Stimulated activated naive B cell treated with anti-CD40 and anti-IgM and Interleukin-4, amounts not matched to agents 10 μg/mL and 1 μg/mL and 100 μg/mL, for 72 hours (primary cell): ENCODE measurements around the gene NECTIN1.
"Not testable (repeated sequence)": the region's sequence is repeated elsewhere in the genome, so short reads cannot be mapped to it uniquely, and the experiment has no call there.

Experiments used
- ATAC-seq, 2 donors: fragments of 150-1000 bp; cut with Tn5 transposase; replicated peaks; 2 replicates each; pipeline ENCODE4 v1.10.0; 2021; ENCODE audit warnings: moderate library complexity in 1 of 2
- DNase-seq: peaks from one replicate; pipeline ENCODE4 v3.0.0; 2021
- H3K27ac Mint-ChIP-seq: one replicate; pipeline ENCODE4 v1.8.0; 2022; ENCODE audit warnings: mild to moderate bottlenecking, mixed read lengths
- H3K27me3 Mint-ChIP-seq, 2 donors: one replicate each; pipeline ENCODE4 v1.8.0; 2022; ENCODE audit warnings: mixed read lengths in 2 of 2
- H3K36me3 Mint-ChIP-seq, 2 donors: one replicate each; pipeline ENCODE4 v1.8.0; 2022; ENCODE audit warnings: mixed read lengths in 2 of 2, mild to moderate bottlenecking in 1 of 2
- H3K4me1 Mint-ChIP-seq, 2 donors: one replicate each; pipeline ENCODE4 v1.8.0; 2022; ENCODE audit warnings: mixed read lengths in 2 of 2, mild to moderate bottlenecking in 1 of 2
- H3K4me3 Mint-ChIP-seq, 2 donors: one replicate each; pipeline ENCODE4 v1.8.0; 2022; ENCODE audit warnings: mild to moderate bottlenecking in 2 of 2, mixed read lengths in 2 of 2, moderate library complexity in 1 of 2
- H3K9me3 Mint-ChIP-seq, 2 donors: one replicate each; pipeline ENCODE4 v1.8.0; 2022; ENCODE audit warnings: mixed read lengths in 2 of 2, mild to moderate bottlenecking in 1 of 2

NECTIN1 gene

DNA sequence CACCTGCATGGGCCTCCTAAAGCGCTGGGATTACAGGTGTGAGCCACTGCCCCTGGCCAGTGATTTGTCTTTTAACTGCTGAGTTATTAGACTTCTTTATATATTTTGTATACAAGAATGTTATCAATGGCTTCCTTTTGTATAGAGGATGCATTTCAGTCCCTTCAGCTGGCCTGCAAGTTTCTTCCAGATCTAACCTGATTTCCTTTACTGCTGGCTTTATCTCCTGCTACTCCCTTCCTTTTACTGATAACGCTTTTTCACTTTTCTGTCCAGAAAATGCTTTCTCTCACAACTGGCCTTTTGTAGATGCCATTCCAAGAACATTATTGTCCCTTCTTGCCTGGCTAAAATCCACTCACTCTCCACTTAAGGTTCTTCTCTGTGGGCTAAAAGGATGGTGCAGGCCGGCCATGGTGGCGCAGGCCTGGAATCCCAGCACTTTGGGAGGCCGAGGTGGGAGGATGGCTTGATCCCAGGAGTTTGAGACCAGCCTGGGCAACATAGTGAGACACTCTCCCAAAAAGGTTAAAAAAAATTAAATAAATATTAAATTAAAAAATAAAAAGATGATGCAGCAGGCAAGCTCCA is 118.1 kb downstream of the NECTIN1 start:
- Mint-ChIP-seq H3K4me3 (no peak overlapping the region), H3K27me3 (peaks cover 6 to 8% of the 10 kb centered on the region in 2 donors), H3K9me3 (no peaks in the 10 kb centered on the region), H3K27ac (no peak overlapping the region), H3K4me1 (no peaks in the 10 kb centered on the region), H3K36me3 (no peaks in the 10 kb centered on the region)
- no peak for DNase-seq
- ATAC-seq, result no peak

DNA sequence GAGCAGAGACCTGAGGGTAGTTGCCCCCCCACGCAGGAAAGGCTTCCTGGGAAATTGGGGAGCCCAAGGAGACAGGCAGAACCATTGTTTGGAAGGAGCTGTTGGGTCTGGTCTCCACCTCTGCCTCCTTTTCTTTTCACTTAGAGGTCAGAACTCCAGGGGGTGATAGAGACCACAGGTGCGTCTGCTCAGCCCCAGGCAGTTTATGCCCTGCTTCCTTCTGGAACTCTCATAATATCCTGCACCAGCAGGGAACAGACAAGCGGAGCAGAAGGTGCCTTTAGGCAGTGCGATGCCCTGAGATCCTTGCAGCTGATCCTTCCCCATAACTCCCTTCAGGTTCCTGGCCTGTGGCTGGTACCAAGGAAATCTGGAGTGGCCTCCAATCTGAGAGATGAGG is 120.2 kb downstream of the NECTIN1 start:
- no peaks in the 10 kb centered on the region for H3K36me3 Mint-ChIP-seq
- ATAC-seq (no peak), DNase-seq (no peak)
- no peaks in the 10 kb centered on the region for H3K4me1 Mint-ChIP-seq
- H3K27ac Mint-ChIP-seq, result no peak overlapping the region
- H3K9me3 Mint-ChIP-seq, result no peaks in the 10 kb centered on the region
- H3K4me3 Mint-ChIP-seq, result no peak overlapping the region
- H3K27me3 Mint-ChIP-seq, result peaks cover 10 to 17% of the 10 kb centered on the region in 2 donors

DNA sequence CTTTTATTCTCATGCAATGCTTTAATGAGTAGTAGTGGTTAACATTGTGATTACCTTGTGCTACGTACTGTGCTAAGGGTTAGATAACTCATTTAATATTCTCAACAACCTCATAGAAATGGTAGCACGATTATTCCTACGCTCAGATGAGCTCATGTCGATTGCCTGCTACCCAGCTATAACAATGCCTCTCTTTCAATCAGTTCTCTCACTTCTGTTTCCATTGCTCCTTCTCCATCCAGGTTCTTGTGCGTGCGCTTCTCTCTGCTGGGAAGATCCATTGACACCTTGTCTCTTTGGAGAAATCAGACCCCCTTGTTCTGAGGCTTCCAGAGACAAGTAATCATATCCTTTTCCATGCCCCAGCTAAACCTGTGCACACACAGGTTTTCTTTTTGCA is 120.8 kb downstream of the NECTIN1 start:
- H3K36me3 Mint-ChIP-seq, result no peaks in the 10 kb centered on the region
- DNase-seq, result no peak
- ATAC-seq, result no peak
- H3K27me3 Mint-ChIP-seq, result peaks cover 16 to 23% of the 10 kb centered on the region in 2 donors
- no peak overlapping the region for H3K27ac Mint-ChIP-seq
- no peak overlapping the region for H3K4me3 Mint-ChIP-seq
- H3K4me1 Mint-ChIP-seq, result no peaks in the 10 kb centered on the region
- no peaks in the 10 kb centered on the region for H3K9me3 Mint-ChIP-seq

DNA sequence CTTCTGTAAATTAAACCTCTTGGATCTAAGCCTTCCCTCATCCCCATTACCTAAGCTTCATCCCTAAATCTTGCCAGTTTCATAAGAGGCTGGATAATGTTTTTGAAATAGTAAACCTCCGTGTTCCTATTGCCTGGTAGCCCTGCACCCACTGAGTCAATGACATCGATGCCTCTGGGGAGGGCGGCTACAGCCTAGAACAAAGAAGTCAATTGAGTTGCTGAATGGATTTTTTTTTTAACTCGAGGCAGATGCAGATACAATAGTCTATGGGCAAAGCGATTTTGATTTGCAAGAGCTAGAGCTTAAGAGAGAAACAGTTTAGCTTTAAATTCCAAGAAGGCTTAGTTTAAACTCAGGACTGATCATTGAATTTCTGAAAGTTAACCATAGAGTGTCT is 121.3 kb downstream of the NECTIN1 start:
- Mint-ChIP-seq H3K27me3 (peaks cover 16 to 23% of the 10 kb centered on the region in 2 donors), H3K9me3 (no peaks in the 10 kb centered on the region), H3K27ac (no peak overlapping the region), H3K4me3 (no peak overlapping the region), H3K36me3 (no peaks in the 10 kb centered on the region), H3K4me1 (no peaks in the 10 kb centered on the region)
- DNase-seq, result no peak
- no peak for ATAC-seq

DNA sequence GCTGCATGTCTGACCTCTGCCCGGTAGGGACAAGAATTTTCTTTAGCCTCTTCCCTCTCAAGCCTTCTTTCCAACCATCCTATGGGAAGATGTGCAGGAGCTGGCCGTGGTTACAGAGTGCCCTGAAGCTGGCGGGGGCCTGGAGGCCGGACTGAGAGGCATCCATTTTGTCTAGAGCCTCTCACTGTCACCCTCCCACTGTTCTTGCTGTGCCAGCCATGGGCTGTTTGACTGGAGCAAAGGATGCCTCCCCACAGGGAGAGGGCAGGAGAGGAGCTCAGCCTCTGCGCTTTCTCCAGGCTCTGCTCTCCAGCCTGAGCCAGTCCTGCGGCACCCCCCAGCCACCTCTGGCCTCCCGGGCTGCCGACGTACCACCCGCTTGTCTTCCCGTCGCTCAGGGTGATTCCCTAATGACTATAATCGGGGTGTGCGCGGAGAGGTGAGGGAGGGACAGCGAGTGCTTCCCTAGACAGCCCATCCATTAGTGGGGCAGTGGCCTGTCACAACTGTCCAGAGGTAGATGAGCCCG is 123.8 kb downstream of the NECTIN1 start:
- Mint-ChIP-seq H3K4me3 (no peak overlapping the region), H3K36me3 (no peaks in the 10 kb centered on the region), H3K4me1 (no peaks in the 10 kb centered on the region), H3K27me3 (peaks cover 23 to 30% of the 10 kb centered on the region in 2 donors), H3K9me3 (no peaks in the 10 kb centered on the region), H3K27ac (no peak overlapping the region)
- ATAC-seq, result no peak
- DNase-seq, result no peak

DNA sequence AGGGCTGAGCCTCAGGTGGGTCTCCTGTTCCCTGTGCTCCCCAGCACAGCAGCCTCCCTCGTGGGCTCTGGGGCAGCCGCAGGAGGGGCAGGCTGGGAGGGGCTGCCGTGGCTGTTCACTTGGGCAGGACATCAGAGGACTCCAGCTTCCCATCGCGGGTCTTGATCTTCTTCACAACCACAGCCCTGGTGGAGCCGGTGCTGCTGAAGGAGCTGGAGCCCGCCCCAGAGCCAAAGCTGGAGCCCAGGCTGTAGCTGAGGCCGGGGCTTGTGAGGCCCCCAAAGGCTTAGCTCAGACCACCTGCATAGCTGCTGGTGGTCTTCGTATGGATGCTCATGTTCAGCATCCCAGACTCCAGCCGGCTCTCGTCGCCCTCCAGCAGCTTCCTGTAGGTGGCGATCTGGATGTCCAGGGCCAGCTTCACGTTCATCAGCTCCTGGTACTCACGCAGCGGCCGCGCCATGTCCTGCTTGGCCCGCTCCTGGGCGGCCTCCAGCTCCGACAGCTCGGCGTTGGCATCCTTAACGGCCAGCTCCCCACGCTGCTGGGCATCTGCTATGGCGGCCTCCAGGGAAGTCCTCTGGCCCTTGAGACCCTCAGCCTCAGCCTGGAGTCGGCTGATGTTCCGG is 126.1 kb downstream of the NECTIN1 start:
- H3K27me3 Mint-ChIP-seq, result peaks cover 26 to 30% of the 10 kb centered on the region in 2 donors
- H3K4me3 Mint-ChIP-seq, result no peak overlapping the region
- H3K9me3 Mint-ChIP-seq, result no peaks in the 10 kb centered on the region
- no peak for ATAC-seq
- no peak overlapping the region for H3K27ac Mint-ChIP-seq
- no peaks in the 10 kb centered on the region for H3K4me1 Mint-ChIP-seq
- H3K36me3 Mint-ChIP-seq, result no peaks in the 10 kb centered on the region
- DNase-seq, result no peak

DNA sequence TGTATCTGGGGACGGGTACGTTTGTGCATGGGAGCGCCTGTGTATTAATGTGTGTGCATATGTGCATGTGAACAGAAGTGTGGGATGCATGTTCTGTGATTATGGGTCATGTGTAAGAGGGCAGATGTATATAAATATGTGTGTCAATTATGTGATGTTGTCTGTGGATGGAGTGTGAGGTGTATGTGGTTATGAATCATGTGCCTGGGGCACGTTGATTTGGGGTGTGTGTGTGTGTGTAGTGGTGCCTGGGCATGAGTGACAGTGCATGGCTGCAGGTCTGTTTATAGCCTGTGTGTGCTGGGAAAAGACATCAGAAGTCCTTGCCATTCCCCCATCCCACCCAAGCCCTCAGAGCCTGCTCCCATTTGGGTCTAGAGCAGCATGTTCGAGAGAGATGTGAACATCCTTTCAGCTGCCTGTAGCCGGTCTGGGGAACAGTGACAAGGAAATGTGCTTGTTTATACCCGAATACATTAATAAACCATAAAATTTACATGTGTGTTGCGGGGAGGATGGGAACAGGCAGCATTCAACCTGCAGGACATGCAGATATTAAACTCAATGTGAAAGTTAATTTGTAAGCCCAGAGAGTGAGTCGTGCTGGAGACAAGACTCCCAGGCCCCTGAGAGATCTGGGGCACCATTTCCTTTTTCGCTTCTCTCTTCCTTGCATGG is 129.0 kb downstream of the NECTIN1 start:
- Mint-ChIP-seq H3K36me3 (no peaks in the 10 kb centered on the region), H3K9me3 (no peaks in the 10 kb centered on the region), H3K27me3 (peaks cover 21 to 22% of the 10 kb centered on the region in 2 donors), H3K27ac (no peak overlapping the region), H3K4me3 (no peak overlapping the region), H3K4me1 (no peaks in the 10 kb centered on the region)
- DNase-seq (no peak), ATAC-seq (no peak)

DNA sequence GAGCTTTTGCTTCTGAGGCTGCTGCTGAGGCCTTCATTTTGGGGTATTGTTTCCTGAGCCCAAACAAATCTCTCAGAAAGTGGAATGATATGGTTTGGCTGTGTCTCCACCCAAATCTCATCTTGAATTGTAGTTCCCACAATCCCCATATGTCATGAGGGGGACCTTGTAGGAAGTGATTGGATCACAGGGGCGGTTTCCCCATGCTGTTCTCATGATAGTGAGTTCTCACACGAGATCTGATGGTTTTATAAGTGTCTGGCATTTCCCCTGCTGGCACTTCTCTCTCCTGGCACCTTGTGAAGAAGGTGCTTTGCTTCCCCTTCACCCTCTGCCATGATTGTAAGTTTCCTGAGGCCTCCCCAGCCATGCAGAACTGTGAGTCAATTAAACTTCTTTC is 133.1 kb downstream of the NECTIN1 start:
- H3K36me3 Mint-ChIP-seq, DNase-seq, H3K4me3 Mint-ChIP-seq, H3K9me3 Mint-ChIP-seq, ATAC-seq, H3K27ac Mint-ChIP-seq, H3K4me1 Mint-ChIP-seq: not testable (repeated sequence)
- peaks cover 0 to 16% of the 10 kb centered on the region in 2 donors for H3K27me3 Mint-ChIP-seq

DNA sequence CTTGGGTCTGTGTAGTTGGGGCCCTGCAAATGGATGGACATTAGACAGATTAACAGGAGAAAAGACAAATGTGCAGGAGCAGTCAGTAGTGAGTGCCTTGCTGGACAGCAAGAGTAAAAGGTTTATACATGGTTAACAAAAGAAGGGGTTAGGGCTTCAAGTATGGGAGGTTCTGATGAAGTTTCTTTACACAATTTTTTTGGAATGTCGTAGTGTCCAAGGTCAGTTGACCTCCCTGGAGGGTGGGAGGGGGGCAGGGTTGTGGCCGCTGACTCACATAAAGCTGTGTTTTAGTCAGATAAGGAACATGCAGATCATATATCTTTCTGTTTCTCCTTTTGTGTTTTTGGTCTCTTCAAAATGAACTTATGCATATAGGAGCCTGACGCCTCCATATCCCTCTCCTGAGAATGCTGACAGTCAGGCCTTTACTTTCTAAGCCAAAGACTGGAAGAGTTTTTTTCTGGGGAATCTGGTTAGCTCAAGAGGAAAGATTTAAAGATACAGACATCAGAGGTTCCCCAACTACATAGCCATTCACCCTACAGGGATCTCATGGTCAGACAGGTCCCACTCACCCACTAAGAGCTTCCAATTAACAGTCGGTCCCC is 134.3 kb downstream of the NECTIN1 start:
- Mint-ChIP-seq H3K27ac (no peak overlapping the region), H3K9me3 (peaks cover 0 to 1% of the 10 kb centered on the region in 2 donors), H3K27me3 (peaks cover 0 to 16% of the 10 kb centered on the region in 2 donors), H3K4me3 (no peak overlapping the region), H3K4me1 (peaks cover 4 to 11% of the 10 kb centered on the region in 2 donors), H3K36me3 (peaks cover 0 to 2% of the 10 kb centered on the region in 2 donors)
- ATAC-seq (no peak), DNase-seq (no peak)

DNA sequence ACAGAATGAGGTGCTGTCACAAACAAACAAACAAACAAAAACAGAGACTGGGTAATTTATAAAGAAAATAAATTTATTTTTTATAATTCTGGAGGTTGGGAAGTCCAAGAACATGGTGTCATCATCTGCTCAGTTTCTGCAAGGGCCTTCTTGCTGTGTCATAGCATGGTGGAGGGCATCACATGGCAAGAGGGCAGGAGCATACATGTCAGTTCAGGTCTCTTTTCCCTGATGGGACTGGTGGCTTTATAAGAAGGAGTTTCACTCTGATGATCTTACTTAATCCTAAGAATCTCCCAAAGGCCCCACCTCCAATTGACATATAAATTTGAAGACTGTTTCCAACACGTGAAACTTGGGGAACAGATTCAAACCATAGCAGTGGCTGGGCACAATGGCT is 135.7 kb downstream of the NECTIN1 start:
- Mint-ChIP-seq H3K9me3 (peaks cover 0 to 1% of the 10 kb centered on the region in 2 donors), H3K27me3 (peaks cover 0 to 16% of the 10 kb centered on the region in 2 donors), H3K36me3 (peaks cover 0 to 2% of the 10 kb centered on the region in 2 donors), H3K4me3 (no peak overlapping the region), H3K4me1 (peaks cover 4 to 11% of the 10 kb centered on the region in 2 donors), H3K27ac (no peak overlapping the region)
- DNase-seq, result no peak
- ATAC-seq, result no peak

DNA sequence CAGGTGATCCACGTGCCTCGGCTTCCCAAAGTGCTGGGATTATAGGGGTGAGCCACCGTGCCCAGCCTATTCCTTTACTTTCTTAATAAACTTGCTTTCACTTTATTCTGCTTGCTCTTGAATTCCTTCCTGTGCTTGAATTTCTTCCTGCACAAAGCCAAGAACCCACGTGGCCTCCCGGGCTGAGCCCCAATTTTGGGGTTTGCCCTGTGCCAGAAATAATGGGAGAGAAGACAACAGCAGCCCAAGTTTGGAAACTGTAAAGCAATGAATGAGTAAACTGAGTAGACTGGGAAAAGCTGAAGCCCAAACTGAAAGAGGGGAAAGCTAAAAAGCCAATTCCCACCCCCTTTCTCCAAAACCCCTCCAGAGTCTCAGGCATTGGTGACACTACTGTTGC is 136.4 kb downstream of the NECTIN1 start:
- DNase-seq (no peak), ATAC-seq (no peak)
- Mint-ChIP-seq H3K27me3 (peaks cover 0 to 15% of the 10 kb centered on the region in 2 donors), H3K36me3 (peaks cover 0 to 2% of the 10 kb centered on the region in 2 donors), H3K27ac (no peak overlapping the region), H3K4me1 (peaks cover 4 to 11% of the 10 kb centered on the region in 2 donors), H3K4me3 (no peak overlapping the region), H3K9me3 (peaks cover 0 to 1% of the 10 kb centered on the region in 2 donors)

DNA sequence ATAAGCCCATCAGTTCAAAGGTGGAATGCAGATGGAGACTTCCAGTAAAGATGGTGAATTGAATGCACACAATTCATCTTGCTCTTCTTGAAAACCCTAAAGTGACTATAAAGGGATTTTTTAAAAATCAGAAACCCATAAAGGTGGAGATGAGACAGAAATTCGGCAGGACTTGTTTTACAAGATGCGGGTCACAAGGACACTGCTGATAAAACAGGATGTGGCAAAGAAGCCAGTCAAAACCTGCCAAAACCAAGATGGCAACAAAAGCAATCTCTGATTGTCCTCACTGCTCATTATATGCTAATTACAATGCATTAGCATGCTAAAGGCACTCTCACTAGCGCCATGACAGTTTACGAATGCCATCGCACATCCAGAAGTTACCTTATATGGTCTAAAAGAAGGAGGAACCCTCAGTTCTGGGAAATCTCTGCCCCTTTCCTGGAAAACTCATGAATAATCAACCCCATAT is 137.1 kb downstream of the NECTIN1 start:
- Mint-ChIP-seq H3K4me3 (no peak overlapping the region), H3K36me3 (peaks cover 0 to 2% of the 10 kb centered on the region in 2 donors), H3K4me1 (peaks cover 4 to 11% of the 10 kb centered on the region in 2 donors), H3K27ac (no peak overlapping the region), H3K9me3 (peaks cover 0 to 1% of the 10 kb centered on the region in 2 donors), H3K27me3 (peaks cover 2 to 19% of the 10 kb centered on the region in 2 donors)
- ATAC-seq, result no peak
- DNase-seq, result no peak

DNA sequence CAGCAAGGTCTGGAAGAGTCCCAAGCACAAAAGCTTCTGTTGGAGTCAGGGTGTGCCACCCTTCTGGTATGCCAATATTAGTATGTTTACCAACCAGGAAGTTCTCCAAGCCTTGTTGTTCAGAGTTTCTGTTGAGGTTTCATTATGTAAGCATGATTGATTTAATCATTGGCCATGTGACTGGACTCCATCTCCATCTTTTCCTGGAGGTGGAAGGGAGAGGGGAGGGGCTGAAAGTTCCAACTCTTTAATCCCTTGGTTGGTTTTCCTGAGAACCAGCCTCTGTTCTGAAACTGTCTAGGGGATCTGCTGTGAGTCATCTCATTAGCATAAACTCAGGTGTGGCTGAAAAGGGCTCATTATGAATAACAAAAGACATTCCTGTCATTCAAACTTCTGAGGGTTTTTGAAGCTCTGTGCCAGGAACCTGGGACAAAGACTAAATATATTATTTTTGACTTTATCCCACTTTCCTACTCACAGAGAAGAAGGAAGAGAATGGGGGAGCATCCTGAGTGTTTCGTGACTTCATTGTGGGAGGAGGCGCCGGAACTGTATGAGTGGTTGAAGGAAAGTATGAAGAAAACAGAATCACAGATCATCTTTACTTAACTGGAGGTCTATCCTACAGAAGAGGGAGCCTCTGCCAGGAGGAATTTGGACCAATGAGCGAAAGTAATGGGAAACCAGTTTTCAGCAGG is 138.2 kb downstream of the NECTIN1 start:
- H3K4me3 Mint-ChIP-seq, result no peak overlapping the region
- DNase-seq (no peak), ATAC-seq (peak; percentile 52 to 74)
- H3K36me3 Mint-ChIP-seq, result peaks cover 0 to 2% of the 10 kb centered on the region in 2 donors
- H3K27ac Mint-ChIP-seq, result no peak overlapping the region
- H3K4me1 Mint-ChIP-seq, result peaks cover 4 to 11% of the 10 kb centered on the region in 2 donors
- H3K9me3 Mint-ChIP-seq, result peaks cover 0 to 1% of the 10 kb centered on the region in 2 donors
- H3K27me3 Mint-ChIP-seq, result peaks cover 13 to 29% of the 10 kb centered on the region in 2 donors

DNA sequence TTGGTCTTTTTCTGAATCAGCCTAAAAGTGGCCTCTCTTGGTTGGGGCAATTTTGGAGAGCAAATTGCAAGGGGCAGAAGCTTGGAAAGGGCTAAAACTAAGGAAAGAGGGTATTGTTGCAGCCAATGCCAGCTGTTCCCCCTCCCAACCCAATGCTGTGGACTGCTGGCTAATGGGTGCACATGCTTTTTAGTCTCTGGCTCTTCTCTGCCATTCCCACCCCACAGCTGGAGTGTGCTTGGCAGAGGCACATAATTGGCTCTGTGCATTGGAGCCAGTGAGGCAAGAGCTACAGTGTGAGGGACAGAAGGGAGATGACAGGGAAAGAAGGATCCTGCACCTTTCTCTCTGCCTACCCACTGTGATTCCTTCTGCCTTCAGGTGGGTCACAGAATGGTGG is 140.0 kb downstream of the NECTIN1 start:
- peaks cover 11 to 24% of the 10 kb centered on the region in 2 donors for H3K4me1 Mint-ChIP-seq
- no peak for ATAC-seq
- H3K36me3 Mint-ChIP-seq, result peaks cover 0 to 2% of the 10 kb centered on the region in 2 donors
- no peak for DNase-seq
- peaks cover 0 to 1% of the 10 kb centered on the region in 2 donors for H3K9me3 Mint-ChIP-seq
- no peak overlapping the region for H3K4me3 Mint-ChIP-seq
- H3K27ac Mint-ChIP-seq, result no peak overlapping the region
- H3K27me3 Mint-ChIP-seq, result peaks cover 31 to 39% of the 10 kb centered on the region in 2 donors
